ENCODE data around the gene BBIP1. TPM values are rescaled to one million over a fixed set of nuclear protein-coding genes. Genes with fewer than 3 reads are reported as not detected.

BBIP1 gene
- total and polyA plus RNA-seq, 10 of the 15 experiments (the other 5 are each of a cell fraction or from before 2014, with no cell fraction given), result 13.8 to 40.8 (median 31.3) TPM

GRCh38 chr10:110946496-110946895 is 27.5 kb upstream of the BBIP1 start:
- DNase-seq (ENCODE audit: low read depth, low spot score) (no peak), FAIRE-seq (no peak), ATAC-seq (no peak)
- WGBS (ENCODE audit: insufficient coverage, insufficient replicate concordance, low lambda C conversion rate, missing lambda C conversion rate), result 100% methylated on average over 1 of the region's 1 CpG
- Histone ChIP-seq H3K4me3 (no peak overlapping the region), H3K9ac (ENCODE audit: control insufficient read depth, insufficient read depth, low read length) (no peak overlapping the region), H3K9me3 (replicated peaks; ENCODE audit: control insufficient read depth, insufficient read depth, low read length) (peaks cover 25% of the 10 kb centered on the region), H3K79me2 (ENCODE audit: control insufficient read depth, insufficient read depth, low read length) (peaks cover 71% of the 10 kb centered on the region), H3K4me1 (ENCODE audit: control insufficient read depth, insufficient read depth, low read length) (no peaks in the 10 kb centered on the region), H4K20me1 (ENCODE audit: control insufficient read depth, insufficient read depth) (peaks cover 2% of the 10 kb centered on the region; the same call in 1 of the 2 replicates), H3K27ac (ENCODE audit: control insufficient read depth, insufficient read depth) (no peak overlapping the region), H2AFZ (ENCODE audit: control insufficient read depth, low read depth, low read length) (no peak overlapping the region), H3K27me3 (replicated peaks in 1 of 2; ENCODE audit: control insufficient read depth in 2 of 2, insufficient read depth in 2 of 2, low read length in 1 of 2) (no peaks in the 10 kb centered on the region), H3K4me2 (ENCODE audit: control insufficient read depth, insufficient read depth) (no peak overlapping the region), H3K36me3 (ENCODE audit: control insufficient read depth in 2 of 2, insufficient read depth in 2 of 2, low read length in 1 of 2) (peaks cover 2 to 22% of the 10 kb centered on the region in 2 experiments; a peak in 3 of 4 replicates)
- ChIA-PET SMC1A (ENCODE audit: uncharacterized antibody, unreplicated experiment) (interaction anchor here (1.3 to 2.8 kb wide), 4 partner anchors 9 to 23 kb away, joined by 4 to 12 read pairs (median 4); no protein-coding TSS in a partner anchor), RAD21 (ENCODE audit: unreplicated experiment) (interaction anchor here (1.9 kb wide), 1 partner anchor 18 kb away, joined by 4 read pairs; no protein-coding TSS in a partner anchor), CTCF (interaction anchor here (1.3 to 1.7 kb wide), 2 partner anchors 9 to 10 kb away, joined by 3 to 5 read pairs; no protein-coding TSS in a partner anchor), POLR2A (interaction anchor here (0.8 to 0.9 kb wide), 2 partner anchors 13 to 14 kb away, joined by 3 read pairs; no protein-coding TSS in a partner anchor)
- in situ Hi-C loops (cut with MboI) (no loop called here), intact Hi-C loops (cut with micrococcal nuclease; ENCODE audit: unreplicated experiment) (no loop called here)
- no TSS peak for BruUV-seq (replicated peaks)
- TF ChIP-seq MEF2B (IDR thresholded peaks at IDR 0.05; ENCODE audit: partially characterized antibody, poor library complexity, severe bottlenecking) (no peak), MYC (IDR thresholded peaks at IDR 0.05; ENCODE audit: insufficient read depth, insufficient read length, insufficient replicate concordance, low read length, severe bottlenecking) (no peak), CUX1 (IDR thresholded peaks at IDR 0.05; ENCODE audit: insufficient replicate concordance, low read depth, low read length) (no peak), CREM (IDR thresholded peaks at IDR 0.05; ENCODE audit: low read depth) (no peak), POU2F2 (IDR thresholded peaks at IDR 0.05; ENCODE audit: borderline replicate concordance, low read depth, low read length) (no peak), EGR1 (IDR thresholded peaks at IDR 0.05; ENCODE audit: borderline replicate concordance in 1 of 2, low read depth in 2 of 2, low read length in 2 of 2) (no peak), MEF2A (IDR thresholded peaks at IDR 0.05; ENCODE audit: insufficient read depth, low read depth, low read length) (no peak), RFX5 (IDR thresholded peaks at IDR 0.05; ENCODE audit: low read depth, low read length) (no peak), FOXK2 (IDR thresholded peaks at IDR 0.05) (no peak), ETV6 (conservative IDR thresholded peaks at IDR 0.05 in 1 of 2, IDR thresholded peaks at IDR 0.05 in 1 of 2; ENCODE audit: borderline replicate concordance in 1 of 2, low read depth in 1 of 2) (no peak), ZBTB11 (CRISPR knock-in tag; IDR thresholded peaks at IDR 0.05) (no peak), TCF7 (IDR thresholded peaks at IDR 0.05; ENCODE audit: borderline replicate concordance) (no peak), CEBPB (IDR thresholded peaks at IDR 0.05; ENCODE audit: borderline replicate concordance in 1 of 2, low read depth in 2 of 2, low read length in 2 of 2) (no peak), BACH1 (IDR thresholded peaks at IDR 0.05; ENCODE audit: borderline replicate concordance) (no peak), SP1 (IDR thresholded peaks at IDR 0.05; ENCODE audit: low read depth, low read length) (no peak), STAT1 (conservative IDR thresholded peaks at IDR 0.05) (no peak)

Measured in GM12878 (cell line).